GM12864 (cell line): ENCODE data around the gene CHRNG.
A peak's percentile ranks its signal among the peaks of the same experiment; 100 is the strongest.

Source experiments
- DNase-seq: peaks from one replicate; pipeline ENCODE4 v3.0.0-alpha.2; 2011; ENCODE audit warnings: low read depth
- H3K4me3 ChIP-seq: 2 replicates; pipeline ENCODE4 v1.5.1; 2011; ENCODE audit warnings: mild to moderate bottlenecking, low read depth, low read length, control low read depth
- CTCF ChIP-seq: IDR thresholded peaks from 2 replicates; pipeline ENCODE4 v1.5.1; 2011; ENCODE audit warnings: low read depth, mild to moderate bottlenecking, moderate library complexity, low read length, control low read depth, inconsistent platforms; ENCODE audit errors: missing control alignments

CHRNG gene

GRCh38 chr2:232533944-232534710 lies 5.4 kb upstream of the CHRNG start:
- no peak overlapping the region for H3K4me3 ChIP-seq
- no peak for DNase-seq
- TF ChIP-seq CTCF: no peak

- H3K4me3 ChIP-seq: no peak overlapping the region
- no peak for TF ChIP-seq CTCF
- no peak for DNase-seq
These were observed 4.4 kb upstream of the CHRNG start for GRCh38 chr2:232534940-232535651.

- TF ChIP-seq CTCF: no peak
- no peak overlapping the region for H3K4me3 ChIP-seq
- DNase-seq: no peak
These were observed 3.5 kb upstream of the CHRNG start for GRCh38 chr2:232535761-232536530.

- no peak overlapping the region for H3K4me3 ChIP-seq
- peak; percentile 64 for TF ChIP-seq CTCF
- no peak for DNase-seq
These were observed 2.4 kb upstream of the CHRNG start for GRCh38 chr2:232537079-232537478.

GRCh38 chr2:232537499-232537898 lies 2.0 kb upstream of the CHRNG start:
- no peak for DNase-seq
- TF ChIP-seq CTCF: no peak
- H3K4me3 ChIP-seq: no peak overlapping the region

GRCh38 chr2:232538671-232539070 lies 821 bp upstream of the CHRNG start:
- DNase-seq: no peak
- no peak overlapping the region for H3K4me3 ChIP-seq
- TF ChIP-seq CTCF: no peak
